Measurements from ENCODE around the gene STK39. TPM values are rescaled to one million over a fixed set of nuclear protein-coding genes. Genes with fewer than 3 reads are reported as not detected.

STK39 gene
- total and polyA plus RNA-seq, 9 of the 15 experiments (the other 6 are each of a cell fraction or from before 2014, with no cell fraction given) = 0.19 to 0.76 (median 0.51) TPM

- TF ChIP-seq, protein P1, sequence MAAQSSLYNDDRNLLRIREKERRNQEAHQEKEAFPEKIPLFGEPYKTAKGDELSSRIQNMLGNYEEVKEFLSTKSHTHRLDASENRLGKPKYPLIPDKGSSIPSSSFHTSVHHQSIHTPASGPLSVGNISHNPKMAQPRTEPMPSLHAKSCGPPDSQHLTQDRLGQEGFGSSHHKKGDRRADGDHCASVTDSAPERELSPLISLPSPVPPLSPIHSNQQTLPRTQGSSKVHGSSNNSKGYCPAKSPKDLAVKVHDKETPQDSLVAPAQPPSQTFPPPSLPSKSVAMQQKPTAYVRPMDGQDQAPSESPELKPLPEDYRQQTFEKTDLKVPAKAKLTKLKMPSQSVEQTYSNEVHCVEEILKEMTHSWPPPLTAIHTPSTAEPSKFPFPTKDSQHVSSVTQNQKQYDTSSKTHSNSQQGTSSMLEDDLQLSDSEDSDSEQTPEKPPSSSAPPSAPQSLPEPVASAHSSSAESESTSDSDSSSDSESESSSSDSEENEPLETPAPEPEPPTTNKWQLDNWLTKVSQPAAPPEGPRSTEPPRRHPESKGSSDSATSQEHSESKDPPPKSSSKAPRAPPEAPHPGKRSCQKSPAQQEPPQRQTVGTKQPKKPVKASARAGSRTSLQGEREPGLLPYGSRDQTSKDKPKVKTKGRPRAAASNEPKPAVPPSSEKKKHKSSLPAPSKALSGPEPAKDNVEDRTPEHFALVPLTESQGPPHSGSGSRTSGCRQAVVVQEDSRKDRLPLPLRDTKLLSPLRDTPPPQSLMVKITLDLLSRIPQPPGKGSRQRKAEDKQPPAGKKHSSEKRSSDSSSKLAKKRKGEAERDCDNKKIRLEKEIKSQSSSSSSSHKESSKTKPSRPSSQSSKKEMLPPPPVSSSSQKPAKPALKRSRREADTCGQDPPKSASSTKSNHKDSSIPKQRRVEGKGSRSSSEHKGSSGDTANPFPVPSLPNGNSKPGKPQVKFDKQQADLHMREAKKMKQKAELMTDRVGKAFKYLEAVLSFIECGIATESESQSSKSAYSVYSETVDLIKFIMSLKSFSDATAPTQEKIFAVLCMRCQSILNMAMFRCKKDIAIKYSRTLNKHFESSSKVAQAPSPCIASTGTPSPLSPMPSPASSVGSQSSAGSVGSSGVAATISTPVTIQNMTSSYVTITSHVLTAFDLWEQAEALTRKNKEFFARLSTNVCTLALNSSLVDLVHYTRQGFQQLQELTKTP (IDR thresholded peaks at IDR 0.05; ENCODE audit: low read depth in 1 of 2, partially characterized antibody in 2 of 2) = peak in 1 of 2 experiments; percentile 1
- TF ChIP-seq BCL6 (CRISPR knock-in tag; IDR thresholded peaks at IDR 0.05) (no peak), ZFPM2 (CRISPR knock-in tag; IDR thresholded peaks at IDR 0.05) (no peak), ZFX (CRISPR knock-in tag; IDR thresholded peaks at IDR 0.05) (no peak), THRA (IDR thresholded peaks at IDR 0.05) (no peak), NR2C1 (IDR thresholded peaks at IDR 0.05) (no peak), NR2C1 (tag; IDR thresholded peaks at IDR 0.05) (no peak), CBFA2T3 (IDR thresholded peaks at IDR 0.05) (no peak), PATZ1 (CRISPR knock-in tag; IDR thresholded peaks at IDR 0.05; ENCODE audit: borderline replicate concordance) (no peak), YY1 (IDR thresholded peaks at IDR 0.05; ENCODE audit: borderline replicate concordance in 1 of 3, control insufficient read depth in 1 of 3, extremely low read depth in 1 of 3, insufficient read depth in 3 of 3, insufficient read length in 1 of 3, insufficient replicate concordance in 2 of 3, low read depth in 1 of 3, low read length in 2 of 3) (peak in 1 of 3 experiments; percentile 58), RB1 (IDR thresholded peaks at IDR 0.05; ENCODE audit: low read depth) (0 out of 2 replicates have a peak, but pooled peaks have one; percentile 36), NFYB (IDR thresholded peaks at IDR 0.05; ENCODE audit: extremely low read depth, insufficient read length) (no peak), HDGF (IDR thresholded peaks at IDR 0.05) (no peak), ZKSCAN1 (IDR thresholded peaks at IDR 0.05; ENCODE audit: low read depth, low read length) (no peak), MAZ (CRISPR knock-in tag; conservative IDR thresholded peaks at IDR 0.05 in 1 of 2, IDR thresholded peaks at IDR 0.05 in 1 of 2) (peak in 1 of 2 experiments; percentile 48; a peak in 2 of 4 replicates)
- TF ChIP-seq, protein P2, sequence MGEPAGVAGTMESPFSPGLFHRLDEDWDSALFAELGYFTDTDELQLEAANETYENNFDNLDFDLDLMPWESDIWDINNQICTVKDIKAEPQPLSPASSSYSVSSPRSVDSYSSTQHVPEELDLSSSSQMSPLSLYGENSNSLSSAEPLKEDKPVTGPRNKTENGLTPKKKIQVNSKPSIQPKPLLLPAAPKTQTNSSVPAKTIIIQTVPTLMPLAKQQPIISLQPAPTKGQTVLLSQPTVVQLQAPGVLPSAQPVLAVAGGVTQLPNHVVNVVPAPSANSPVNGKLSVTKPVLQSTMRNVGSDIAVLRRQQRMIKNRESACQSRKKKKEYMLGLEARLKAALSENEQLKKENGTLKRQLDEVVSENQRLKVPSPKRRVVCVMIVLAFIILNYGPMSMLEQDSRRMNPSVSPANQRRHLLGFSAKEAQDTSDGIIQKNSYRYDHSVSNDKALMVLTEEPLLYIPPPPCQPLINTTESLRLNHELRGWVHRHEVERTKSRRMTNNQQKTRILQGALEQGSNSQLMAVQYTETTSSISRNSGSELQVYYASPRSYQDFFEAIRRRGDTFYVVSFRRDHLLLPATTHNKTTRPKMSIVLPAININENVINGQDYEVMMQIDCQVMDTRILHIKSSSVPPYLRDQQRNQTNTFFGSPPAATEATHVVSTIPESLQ (CRISPR knock-in tag; IDR thresholded peaks at IDR 0.05) = no peak
- TF ChIP-seq, protein P3, sequence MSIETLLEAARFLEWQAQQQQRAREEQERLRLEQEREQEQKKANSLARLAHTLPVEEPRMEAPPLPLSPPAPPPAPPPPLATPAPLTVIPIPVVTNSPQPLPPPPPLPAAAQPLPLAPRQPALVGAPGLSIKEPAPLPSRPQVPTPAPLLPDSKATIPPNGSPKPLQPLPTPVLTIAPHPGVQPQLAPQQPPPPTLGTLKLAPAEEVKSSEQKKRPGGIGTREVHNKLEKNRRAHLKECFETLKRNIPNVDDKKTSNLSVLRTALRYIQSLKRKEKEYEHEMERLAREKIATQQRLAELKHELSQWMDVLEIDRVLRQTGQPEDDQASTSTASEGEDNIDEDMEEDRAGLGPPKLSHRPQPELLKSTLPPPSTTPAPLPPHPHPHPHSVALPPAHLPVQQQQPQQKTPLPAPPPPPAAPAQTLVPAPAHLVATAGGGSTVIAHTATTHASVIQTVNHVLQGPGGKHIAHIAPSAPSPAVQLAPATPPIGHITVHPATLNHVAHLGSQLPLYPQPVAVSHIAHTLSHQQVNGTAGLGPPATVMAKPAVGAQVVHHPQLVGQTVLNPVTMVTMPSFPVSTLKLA (conservative IDR thresholded peaks at IDR 0.05) = no peak
These were observed 305.8 kb downstream of the STK39 start (continued) for GRCh38 chr2:167941604-167942003.

All from K562 (cell line).